GM12878 (cell line): ENCODE results near the gene LRRC10B.

Experiments used
- CUX1 ChIP-seq: IDR thresholded peaks from 2 replicates; pipeline ENCODE4 v1.6.1; 2012; ENCODE audit warnings: improper control_type of control experiment, low read depth, low read length; ENCODE audit not compliant: insufficient replicate concordance
- HDAC2 ChIP-seq: fragments of 200-600 bp; sonication (generic); IDR thresholded peaks from 2 replicates; pipeline ENCODE4 v1.6.1; 2017
- NFIC ChIP-seq: IDR thresholded peaks from 2 replicates; pipeline ENCODE4 v1.6.1; 2012; ENCODE audit warnings: low read depth, mild to moderate bottlenecking, inconsistent platforms, low read length, moderate library complexity
- POLR2AphosphoS5 ChIP-seq: IDR thresholded peaks from 2 replicates; pipeline ENCODE4 v1.6.1; 2011; ENCODE audit warnings: mild to moderate bottlenecking, low read length, inconsistent platforms
- RAD21 ChIP-seq: IDR thresholded peaks from 2 replicates; pipeline ENCODE4 v1.6.1; 2011; ENCODE audit warnings: mild to moderate bottlenecking, low read depth, low read length, moderate library complexity; ENCODE audit not compliant: insufficient read depth
- RCOR1 ChIP-seq: conservative IDR thresholded peaks from 2 replicates; pipeline ENCODE4 v1.6.1; 2012; ENCODE audit warnings: low read depth, low read length, improper control_type of control experiment
- RFX5 ChIP-seq: IDR thresholded peaks from 2 replicates; pipeline ENCODE4 v1.6.1; 2011; ENCODE audit warnings: low read depth, low read length, improper control_type of control experiment
- SPI1 ChIP-seq: IDR thresholded peaks from 2 replicates; pipeline ENCODE4 v1.6.1; 2011; ENCODE audit warnings: low read depth, mild to moderate bottlenecking, low read length, moderate library complexity, borderline replicate concordance; ENCODE audit not compliant: insufficient read depth
- SUZ12 ChIP-seq: fragments of 200-600 bp; sonication (generic); IDR thresholded peaks from one replicate; pipeline ENCODE4 v1.6.1; 2018; ENCODE audit warnings: antibody characterized with exemption, mild to moderate bottlenecking; ENCODE audit not compliant: unreplicated experiment
- TCF12 ChIP-seq: IDR thresholded peaks from 2 replicates; pipeline ENCODE4 v1.6.1; 2011; ENCODE audit warnings: low read depth, mild to moderate bottlenecking, low read length
- TCF3 ChIP-seq: IDR thresholded peaks from 2 replicates; pipeline ENCODE4 v1.6.1; 2012; ENCODE audit warnings: low read depth, mild to moderate bottlenecking, low read length, borderline replicate concordance; ENCODE audit not compliant: insufficient read depth
- ZBED1 ChIP-seq: IDR thresholded peaks from 2 replicates; pipeline ENCODE4 v1.6.1; 2016; ENCODE audit warnings: borderline replicate concordance
- TF ChIP-seq, protein P1 (sequence below), 3 experiments: IDR thresholded peaks in 2 of 3; conservative IDR thresholded peaks in 1 of 3; 2 replicates each; pipeline ENCODE4 v1.5.1; 2011; ENCODE audit warnings: low read depth in 3 of 3, low read length in 3 of 3, mild to moderate bottlenecking in 3 of 3, control low read depth in 2 of 3, moderate library complexity in 2 of 3, inconsistent platforms in 1 of 3, mixed read lengths in 1 of 3; ENCODE audit not compliant: control insufficient read depth in 2 of 3, insufficient read depth in 1 of 3; ENCODE audit errors: extremely low read depth in 1 of 3
- TF ChIP-seq, protein P2 (sequence below): fragments of 450-650 bp; IDR thresholded peaks from 2 replicates; pipeline ENCODE4 v1.6.1; 2016; ENCODE audit warnings: mild to moderate bottlenecking, moderate library complexity, borderline replicate concordance

DNA sequence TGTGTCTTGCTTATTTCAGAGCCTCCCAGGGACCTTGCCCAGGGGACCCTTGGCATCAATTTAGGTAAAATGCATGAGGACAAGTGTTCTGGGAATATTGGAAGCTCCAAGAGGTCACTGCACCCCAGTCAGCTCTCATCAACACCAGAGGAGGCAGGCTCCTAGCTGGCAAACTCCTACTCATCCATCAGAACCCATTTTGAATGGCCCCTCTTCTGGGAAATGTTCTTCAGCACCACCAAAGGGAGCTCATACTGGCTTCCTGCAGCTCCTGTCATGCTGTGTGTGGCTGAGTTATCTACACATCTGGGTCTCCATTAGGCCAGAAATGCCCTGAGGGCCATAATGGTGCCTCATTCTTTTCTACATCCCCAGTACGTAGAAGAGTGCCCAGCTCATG is 17.7 kb downstream of the LRRC10B start:
- no peak for TF ChIP-seq RAD21
- TF ChIP-seq RCOR1, result no peak
- no peak for TF ChIP-seq TCF3
- TF ChIP-seq, protein P1, sequence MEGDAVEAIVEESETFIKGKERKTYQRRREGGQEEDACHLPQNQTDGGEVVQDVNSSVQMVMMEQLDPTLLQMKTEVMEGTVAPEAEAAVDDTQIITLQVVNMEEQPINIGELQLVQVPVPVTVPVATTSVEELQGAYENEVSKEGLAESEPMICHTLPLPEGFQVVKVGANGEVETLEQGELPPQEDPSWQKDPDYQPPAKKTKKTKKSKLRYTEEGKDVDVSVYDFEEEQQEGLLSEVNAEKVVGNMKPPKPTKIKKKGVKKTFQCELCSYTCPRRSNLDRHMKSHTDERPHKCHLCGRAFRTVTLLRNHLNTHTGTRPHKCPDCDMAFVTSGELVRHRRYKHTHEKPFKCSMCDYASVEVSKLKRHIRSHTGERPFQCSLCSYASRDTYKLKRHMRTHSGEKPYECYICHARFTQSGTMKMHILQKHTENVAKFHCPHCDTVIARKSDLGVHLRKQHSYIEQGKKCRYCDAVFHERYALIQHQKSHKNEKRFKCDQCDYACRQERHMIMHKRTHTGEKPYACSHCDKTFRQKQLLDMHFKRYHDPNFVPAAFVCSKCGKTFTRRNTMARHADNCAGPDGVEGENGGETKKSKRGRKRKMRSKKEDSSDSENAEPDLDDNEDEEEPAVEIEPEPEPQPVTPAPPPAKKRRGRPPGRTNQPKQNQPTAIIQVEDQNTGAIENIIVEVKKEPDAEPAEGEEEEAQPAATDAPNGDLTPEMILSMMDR (IDR thresholded peaks at IDR 0.05 in 2 of 3, conservative IDR thresholded peaks at IDR 0.05 in 1 of 3; ENCODE audit: control insufficient read depth in 2 of 3, extremely low read depth in 1 of 3, insufficient read depth in 1 of 3, low read depth in 3 of 3, low read length in 3 of 3), result no peak
- TF ChIP-seq POLR2AphosphoS5, result no peak
- no peak for TF ChIP-seq CUX1
- TF ChIP-seq TCF12, result no peak
- TF ChIP-seq HDAC2, result no peak
- TF ChIP-seq, protein P2, sequence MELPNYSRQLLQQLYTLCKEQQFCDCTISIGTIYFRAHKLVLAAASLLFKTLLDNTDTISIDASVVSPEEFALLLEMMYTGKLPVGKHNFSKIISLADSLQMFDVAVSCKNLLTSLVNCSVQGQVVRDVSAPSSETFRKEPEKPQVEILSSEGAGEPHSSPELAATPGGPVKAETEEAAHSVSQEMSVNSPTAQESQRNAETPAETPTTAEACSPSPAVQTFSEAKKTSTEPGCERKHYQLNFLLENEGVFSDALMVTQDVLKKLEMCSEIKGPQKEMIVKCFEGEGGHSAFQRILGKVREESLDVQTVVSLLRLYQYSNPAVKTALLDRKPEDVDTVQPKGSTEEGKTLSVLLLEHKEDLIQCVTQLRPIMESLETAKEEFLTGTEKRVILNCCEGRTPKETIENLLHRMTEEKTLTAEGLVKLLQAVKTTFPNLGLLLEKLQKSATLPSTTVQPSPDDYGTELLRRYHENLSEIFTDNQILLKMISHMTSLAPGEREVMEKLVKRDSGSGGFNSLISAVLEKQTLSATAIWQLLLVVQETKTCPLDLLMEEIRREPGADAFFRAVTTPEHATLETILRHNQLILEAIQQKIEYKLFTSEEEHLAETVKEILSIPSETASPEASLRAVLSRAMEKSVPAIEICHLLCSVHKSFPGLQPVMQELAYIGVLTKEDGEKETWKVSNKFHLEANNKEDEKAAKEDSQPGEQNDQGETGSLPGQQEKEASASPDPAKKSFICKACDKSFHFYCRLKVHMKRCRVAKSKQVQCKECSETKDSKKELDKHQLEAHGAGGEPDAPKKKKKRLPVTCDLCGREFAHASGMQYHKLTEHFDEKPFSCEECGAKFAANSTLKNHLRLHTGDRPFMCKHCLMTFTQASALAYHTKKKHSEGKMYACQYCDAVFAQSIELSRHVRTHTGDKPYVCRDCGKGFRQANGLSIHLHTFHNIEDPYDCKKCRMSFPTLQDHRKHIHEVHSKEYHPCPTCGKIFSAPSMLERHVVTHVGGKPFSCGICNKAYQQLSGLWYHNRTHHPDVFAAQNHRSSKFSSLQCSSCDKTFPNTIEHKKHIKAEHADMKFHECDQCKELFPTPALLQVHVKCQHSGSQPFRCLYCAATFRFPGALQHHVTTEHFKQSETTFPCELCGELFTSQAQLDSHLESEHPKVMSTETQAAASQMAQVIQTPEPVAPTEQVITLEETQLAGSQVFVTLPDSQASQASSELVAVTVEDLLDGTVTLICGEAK, result no peak
- TF ChIP-seq NFIC, result no peak
- no peak for TF ChIP-seq SUZ12
- no peak for TF ChIP-seq RFX5
- no peak for TF ChIP-seq SPI1
- no peak for TF ChIP-seq ZBED1
